ENCODE data around the gene FBXW7.

- no peak for TF ChIP-seq POLR2A (IDR thresholded peaks at IDR 0.05)
- no peak for TF ChIP-seq POLR2AphosphoS5 (IDR thresholded peaks at IDR 0.05)
Measured at GRCh38 chr4:152289941-152290340, 246.0 kb downstream of the FBXW7 start.

Measured in transverse colon (tissue), 3 donors.